ENCODE measurements around the gene KATNBL1.

KATNBL1 gene

DNA sequence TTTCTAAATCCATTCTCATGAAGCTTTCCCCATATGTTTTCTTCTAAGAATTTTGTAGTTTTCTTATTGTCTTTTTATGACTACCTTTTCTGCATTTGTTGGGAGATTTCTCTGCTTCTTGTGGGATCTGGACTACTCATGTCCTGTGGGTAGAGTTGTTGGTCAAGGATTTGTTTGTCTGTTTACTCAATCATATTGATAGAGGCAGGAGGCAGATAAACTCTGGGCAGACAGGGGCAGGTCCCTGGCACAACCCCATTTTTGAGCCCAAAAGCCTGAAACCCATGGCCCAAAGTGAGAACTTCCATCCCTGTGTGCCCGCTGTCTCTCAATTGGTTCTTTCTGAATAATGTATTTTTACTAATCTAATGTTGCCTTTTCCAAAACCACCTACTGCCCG lies 95.7 kb downstream of the KATNBL1 start:
- DNase-seq: no peak

- no peak for DNase-seq
Observed at GRCh38 chr15:34111488-34111887, 98.4 kb downstream of the KATNBL1 start.

DNA sequence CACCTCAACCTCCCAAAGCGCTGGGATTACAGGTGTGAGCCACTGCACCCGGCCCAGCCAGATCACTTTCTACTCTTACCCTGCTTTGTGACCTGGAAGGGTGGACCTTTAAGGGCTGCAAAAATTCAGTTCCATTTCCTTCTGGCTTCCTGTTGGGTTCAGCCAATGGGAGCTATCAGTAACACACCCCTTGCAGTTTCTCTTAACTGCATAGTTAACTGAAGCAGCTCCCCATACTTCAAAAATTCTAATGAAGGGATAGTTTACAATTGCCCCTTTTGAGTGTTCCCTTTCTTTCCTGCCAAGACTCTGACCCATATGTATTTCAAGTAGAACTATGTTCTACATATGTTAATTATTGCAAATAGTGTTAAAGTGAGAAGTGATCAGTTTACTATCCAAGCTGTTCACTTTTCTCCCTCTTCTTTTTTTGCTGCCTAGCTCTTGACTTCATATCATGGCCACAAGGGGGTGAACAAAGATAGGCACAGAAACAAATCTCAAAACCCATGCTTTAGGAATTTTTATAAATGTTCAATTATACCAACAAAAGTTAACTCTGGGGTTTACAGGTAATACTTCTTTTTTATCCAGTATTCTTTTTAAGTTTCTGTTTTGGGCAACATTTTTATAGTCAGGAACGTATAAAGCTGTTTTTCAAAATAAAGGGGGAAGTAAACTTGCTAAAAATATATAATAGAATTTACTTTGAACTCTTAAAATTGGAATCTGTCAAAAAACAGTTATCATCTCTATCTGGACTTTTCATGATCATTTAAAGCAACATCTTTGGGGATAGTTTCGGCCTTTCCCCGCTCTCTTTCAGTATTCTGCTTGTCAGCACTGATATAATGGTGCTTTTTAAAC lies 99.9 kb downstream of the KATNBL1 start:
- peak in 2 of 6 experiments; percentile 4 to 6 for DNase-seq

- no peak for DNase-seq
Observed at GRCh38 chr15:34107315-34107714, 102.6 kb downstream of the KATNBL1 start.

- no peak for DNase-seq
Observed at GRCh38 chr15:34106423-34106822, 103.5 kb downstream of the KATNBL1 start.

DNA sequence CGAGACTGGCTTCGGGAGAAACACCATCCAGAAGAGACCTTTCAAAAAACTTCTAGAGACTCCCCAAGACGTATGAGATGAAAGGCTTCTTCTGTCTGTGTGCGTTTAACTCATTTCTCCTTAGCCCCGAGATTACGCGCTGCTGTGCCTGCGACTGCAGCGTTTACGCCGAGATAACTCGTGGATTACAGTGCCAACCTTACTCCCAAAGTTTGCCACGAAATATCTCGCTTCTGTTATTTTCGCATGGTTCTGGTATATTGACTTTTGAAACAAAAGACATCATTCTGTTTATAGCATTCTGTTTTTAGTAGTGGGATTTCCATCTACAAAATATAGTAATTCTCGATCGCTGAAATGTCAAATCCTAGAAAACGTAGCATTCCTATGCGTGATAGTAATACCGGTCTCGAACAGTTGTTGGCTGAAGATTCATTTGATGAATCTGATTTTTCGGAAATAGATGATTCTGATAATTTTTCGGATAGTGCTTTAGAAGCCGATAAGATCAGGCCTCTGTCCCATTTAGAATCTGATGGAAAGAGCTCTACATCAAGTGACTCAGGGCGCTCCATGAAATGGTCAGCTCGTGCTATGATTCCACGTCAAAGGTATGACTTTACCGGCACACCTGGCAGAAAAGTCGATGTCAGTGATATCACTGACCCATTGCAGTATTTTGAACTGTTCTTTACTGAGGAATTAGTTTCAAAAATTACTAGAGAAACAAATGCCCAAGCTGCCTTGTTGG lies 107.5 kb downstream of the KATNBL1 start:
- DNase-seq: peak in 1 of 6 experiments; percentile 2

- peak; percentile 96 to 99 (median 98) for DNase-seq
Observed at GRCh38 chr15:34101366-34102174, 108.3 kb downstream of the KATNBL1 start, which contains the start of the genes EMC7 and PGBD4. EMC7 (minus strand) TSS chr15:34101862; CDS start chr15:34101839, 23 bp downstream. PGBD4 (plus strand) TSS chr15:34102083; CDS start chr15:34102532, 449 bp downstream.

DNA sequence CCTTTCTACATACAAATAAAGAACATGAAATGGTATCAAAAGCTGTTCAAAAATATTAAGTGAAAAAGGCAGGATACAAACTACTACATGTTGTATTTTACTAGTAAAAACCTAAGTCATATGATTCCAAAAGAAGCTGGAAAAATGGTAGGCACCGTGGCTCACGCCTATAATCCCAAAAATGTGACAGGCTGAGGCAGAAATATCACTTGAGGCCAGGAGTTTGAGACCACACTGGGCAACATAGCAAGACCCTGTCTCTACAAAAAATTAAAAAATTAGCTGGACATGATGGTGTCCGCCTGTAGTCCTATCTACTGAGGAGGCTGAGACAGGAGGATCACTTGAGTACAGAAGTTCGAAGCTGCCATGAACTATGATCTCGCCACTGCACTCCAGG lies 110.0 kb downstream of the KATNBL1 start:
- no peak for DNase-seq
